ENCODE measurements around the gene GUCA1C. TPM values are rescaled to one million over a fixed set of nuclear protein-coding genes. Genes with fewer than 3 reads are reported as not detected.

The GUCA1C gene
- total RNA-seq, 1 donor from 2014 or later, result not detected

GRCh38 chr3:108936924-108937689, 16.6 kb downstream of the GUCA1C start:
- no peaks in the 10 kb centered on the region for H3K4me1 ChIP-seq
- H3K4me3 ChIP-seq, result no peak overlapping the region
- H3K36me3 ChIP-seq, result no peaks in the 10 kb centered on the region
- H3K27me3 ChIP-seq (ENCODE audit: low read depth), result no peaks in the 10 kb centered on the region
- H3K27ac ChIP-seq, result no peak overlapping the region
- intact Hi-C loops (cut with DNase I), result no loop called here
- ATAC-seq, result no peak
- H3K9me3 ChIP-seq, result no peaks in the 10 kb centered on the region
- DNase-seq, result no peak
- no peak for TF ChIP-seq CTCF (IDR thresholded peaks at IDR 0.05)

- intact Hi-C loops (cut with DNase I), result no loop called here
- Histone ChIP-seq H3K4me1 (no peaks in the 10 kb centered on the region), H3K36me3 (no peaks in the 10 kb centered on the region), H3K9me3 (no peaks in the 10 kb centered on the region), H3K27me3 (ENCODE audit: low read depth) (no peaks in the 10 kb centered on the region), H3K4me3 (no peak overlapping the region), H3K27ac (no peak overlapping the region)
- ATAC-seq, result no peak
- no peak for DNase-seq
- TF ChIP-seq CTCF (IDR thresholded peaks at IDR 0.05), result no peak
Observed at GRCh38 chr3:108931035-108931434, 22.6 kb downstream of the GUCA1C start.

- DNase-seq, result no peak
- peak in 1 of 2 donors; percentile 65 for ATAC-seq
- Histone ChIP-seq H3K4me3 (no peak overlapping the region), H3K9me3 (no peaks in the 10 kb centered on the region), H3K36me3 (no peaks in the 10 kb centered on the region), H3K4me1 (no peaks in the 10 kb centered on the region), H3K27me3 (ENCODE audit: low read depth) (no peaks in the 10 kb centered on the region), H3K27ac (no peak overlapping the region)
- no peak for TF ChIP-seq CTCF (IDR thresholded peaks at IDR 0.05)
- intact Hi-C loops (cut with DNase I), result loop anchor here (5.0 kb wide), 1 partner anchor 257 kb away; no protein-coding TSS in a partner anchor
Observed at GRCh38 chr3:108918866-108919265, 34.8 kb downstream of the GUCA1C start.

GRCh38 chr3:108914774-108915641, 38.7 kb downstream of the GUCA1C start:
- H3K36me3 ChIP-seq, result no peaks in the 10 kb centered on the region
- intact Hi-C loops (cut with DNase I), result loop anchor here (5.0 kb wide), 1 partner anchor 253 kb away; no protein-coding TSS in a partner anchor
- no peaks in the 10 kb centered on the region for H3K9me3 ChIP-seq
- no peak for DNase-seq
- H3K27ac ChIP-seq, result no peak overlapping the region
- no peaks in the 10 kb centered on the region for H3K27me3 ChIP-seq (ENCODE audit: low read depth)
- peak; percentile 78 for TF ChIP-seq CTCF (IDR thresholded peaks at IDR 0.05)
- no peaks in the 10 kb centered on the region for H3K4me1 ChIP-seq
- H3K4me3 ChIP-seq, result no peak overlapping the region
- ATAC-seq, result peak; percentile 82 to 86

- no peaks in the 10 kb centered on the region for H3K9me3 ChIP-seq
Observed at GRCh38 chr3:108909799-108910198, 43.9 kb downstream of the GUCA1C start.

More at GRCh38 chr3:108909799-108910198, 43.9 kb downstream of the GUCA1C start:
- intact Hi-C loops (cut with DNase I), result no loop called here
- TF ChIP-seq CTCF (IDR thresholded peaks at IDR 0.05), result no peak
- Histone ChIP-seq H3K4me1 (no peaks in the 10 kb centered on the region), H3K4me3 (no peak overlapping the region), H3K27ac (no peak overlapping the region), H3K36me3 (no peaks in the 10 kb centered on the region), H3K27me3 (ENCODE audit: low read depth) (no peaks in the 10 kb centered on the region)
- no peak for ATAC-seq
- no peak for DNase-seq

Data from lower lobe of right lung (tissue), 2 donors.